ENCODE data around the gene LMAN2L.

LMAN2L gene

DNA sequence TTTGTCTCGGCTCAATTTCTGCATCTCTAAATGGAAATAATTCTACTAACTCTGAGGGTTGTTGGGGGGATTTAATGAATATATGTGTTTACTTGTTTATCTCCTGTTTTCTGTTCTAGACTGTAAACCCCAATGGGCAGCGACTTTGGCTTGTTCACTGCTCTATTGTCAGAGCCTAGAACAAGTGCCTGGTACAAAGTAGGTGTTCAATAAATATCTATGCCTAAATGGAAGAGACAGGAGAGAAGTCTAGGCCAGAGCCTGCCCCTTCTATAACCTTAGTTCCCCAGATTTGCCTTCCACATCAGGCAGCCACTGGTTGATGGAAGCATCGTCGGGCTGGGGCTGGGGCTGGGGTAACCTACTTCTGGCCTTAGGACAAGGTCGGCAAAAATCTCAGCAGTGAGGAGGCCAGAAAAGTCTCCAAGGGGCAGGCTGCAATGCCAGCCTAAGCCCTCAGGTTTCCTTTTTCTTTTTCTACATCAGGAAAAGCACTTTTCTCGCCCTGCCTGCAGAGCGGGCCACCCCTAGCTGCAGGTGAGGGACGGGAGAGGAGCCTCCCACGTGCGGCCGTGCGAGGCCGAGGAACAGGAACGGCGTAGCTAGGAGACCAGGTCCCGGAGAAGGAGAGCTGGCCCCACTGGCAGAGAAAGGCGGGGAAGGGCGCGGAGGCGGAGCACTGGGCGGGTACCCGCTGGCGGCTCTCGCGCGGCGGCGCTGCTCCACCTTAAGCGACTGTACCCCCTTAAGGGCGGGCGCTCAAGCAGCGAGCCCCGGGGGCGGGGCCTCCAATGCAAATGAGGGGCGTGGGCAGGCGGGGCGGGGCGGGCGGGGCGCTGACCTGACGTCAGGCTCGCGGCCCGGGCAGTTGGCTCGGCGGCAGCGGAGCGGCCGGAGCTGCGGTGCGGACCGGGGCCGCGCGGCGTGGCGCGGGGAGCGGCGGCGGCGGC is 20.4 kb upstream of the LMAN2L start, which contains the start of gene CNNM4:
CNNM4 (plus strand) TSS at position 867 of the 950 bp plus-strand sequence. CDS start 98 bp downstream, outside the sequence.
- peak; percentile 85 for DNase-seq

DNA sequence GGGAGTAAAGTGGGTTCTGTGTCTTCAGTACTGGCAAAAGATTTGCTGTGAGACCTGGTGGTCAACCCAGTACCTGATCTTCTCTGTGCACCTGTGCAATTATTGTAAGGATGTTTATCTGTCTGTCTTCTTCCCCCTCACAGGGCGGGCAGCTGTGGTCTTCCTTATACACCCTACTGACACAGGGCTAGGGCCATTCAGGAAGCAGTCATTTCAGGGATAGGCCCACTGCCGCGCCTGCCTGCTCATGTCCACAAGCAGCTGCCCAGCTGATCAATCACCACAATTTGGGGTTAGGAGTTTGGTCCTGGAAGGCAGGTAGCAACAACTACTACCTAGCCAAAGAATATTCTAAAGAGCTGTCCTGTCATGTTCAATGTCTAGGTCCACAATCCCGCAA is 19.7 kb upstream of the LMAN2L start:
- DNase-seq = no peak

DNA sequence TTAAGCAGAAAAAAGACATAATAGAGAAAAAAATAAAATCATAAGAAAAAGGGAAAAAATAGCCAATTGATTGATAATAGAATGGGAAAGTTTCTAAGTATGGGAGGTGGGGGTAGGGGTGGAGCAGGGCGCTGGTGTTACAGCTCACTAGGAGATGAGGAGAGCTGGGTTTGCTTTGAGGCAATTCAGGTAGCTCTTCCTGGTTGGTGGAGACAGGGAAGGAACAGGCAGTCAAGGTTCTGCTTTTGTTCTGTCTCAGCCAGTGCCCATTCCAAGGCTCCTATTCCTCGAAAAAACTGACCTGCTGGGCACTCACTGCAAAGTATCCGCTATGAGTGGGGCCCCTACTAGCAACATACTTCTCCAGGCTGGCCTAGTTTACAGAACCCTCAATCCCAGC is 19.1 kb upstream of the LMAN2L start:
- DNase-seq = no peak

DNA sequence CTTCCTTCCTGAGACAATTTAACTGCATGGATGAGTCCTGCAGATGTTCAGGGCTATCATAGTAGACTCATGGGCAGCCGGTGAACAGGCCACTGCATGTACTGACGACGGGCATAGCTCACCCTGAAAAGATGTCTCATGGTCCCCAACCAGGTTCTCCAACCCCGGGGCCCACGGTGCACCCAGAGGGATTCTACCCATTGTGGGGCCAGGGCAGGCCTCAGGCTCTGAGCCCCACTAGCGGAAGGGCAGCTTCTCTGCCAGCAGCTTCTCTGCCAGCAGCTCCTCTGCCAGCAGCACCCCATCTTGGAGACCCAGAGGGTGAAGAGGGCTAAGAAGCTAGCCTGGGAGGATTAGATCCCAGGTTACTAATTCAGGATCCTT is 17.6 kb upstream of the LMAN2L start:
- no peak for DNase-seq

DNA sequence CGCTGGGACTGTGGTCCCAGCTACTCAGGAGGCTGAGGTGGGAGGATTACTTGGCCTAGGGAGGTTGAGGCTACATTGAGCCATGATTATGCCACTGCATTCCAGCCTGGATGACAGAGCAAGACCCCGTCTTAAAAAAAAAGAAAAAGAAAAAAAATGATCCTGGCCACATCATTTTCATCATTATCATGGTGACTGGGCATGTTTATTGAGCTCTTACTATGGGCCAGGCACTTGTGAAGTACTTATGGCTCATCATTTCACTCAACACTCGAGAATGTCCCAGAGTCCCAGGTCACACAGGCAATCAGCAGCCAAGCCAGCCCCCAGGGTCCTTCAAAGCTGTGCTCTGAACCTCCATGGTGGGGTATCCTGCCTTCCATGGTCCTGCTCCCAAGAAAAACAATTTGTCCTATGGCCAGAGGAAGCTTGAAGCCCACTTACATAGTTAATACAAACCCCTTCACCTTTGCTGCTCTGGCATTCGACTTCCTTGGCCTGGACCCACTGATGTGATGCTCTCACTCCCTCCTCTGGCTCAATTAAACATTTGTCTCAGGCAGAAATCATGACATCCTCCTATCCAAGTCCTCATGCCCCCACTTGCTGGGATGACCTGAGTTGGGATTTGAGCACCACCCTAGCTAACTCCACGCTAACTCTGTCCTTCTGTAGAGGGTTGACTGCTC is 17.1 kb upstream of the LMAN2L start:
- no peak for DNase-seq

DNA sequence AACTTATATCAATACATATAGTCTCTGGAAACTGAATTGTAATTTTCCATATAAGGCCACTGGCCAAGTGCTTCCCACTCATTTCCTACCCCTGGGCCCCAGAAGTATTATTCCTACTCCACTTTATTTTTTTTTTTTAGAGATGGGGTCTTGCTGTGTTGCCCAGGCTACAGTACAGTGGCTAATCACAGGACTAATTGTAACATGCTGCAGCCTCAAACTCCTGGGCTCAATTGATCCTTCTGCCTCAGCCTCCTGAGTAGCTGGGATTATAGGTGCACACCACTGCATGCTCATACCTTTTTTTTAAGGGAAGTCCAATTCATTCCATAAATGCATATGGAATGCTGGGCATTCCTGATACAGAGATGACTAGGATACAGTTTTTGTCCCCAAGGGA is 14.5 kb upstream of the LMAN2L start:
- DNase-seq = no peak

DNA sequence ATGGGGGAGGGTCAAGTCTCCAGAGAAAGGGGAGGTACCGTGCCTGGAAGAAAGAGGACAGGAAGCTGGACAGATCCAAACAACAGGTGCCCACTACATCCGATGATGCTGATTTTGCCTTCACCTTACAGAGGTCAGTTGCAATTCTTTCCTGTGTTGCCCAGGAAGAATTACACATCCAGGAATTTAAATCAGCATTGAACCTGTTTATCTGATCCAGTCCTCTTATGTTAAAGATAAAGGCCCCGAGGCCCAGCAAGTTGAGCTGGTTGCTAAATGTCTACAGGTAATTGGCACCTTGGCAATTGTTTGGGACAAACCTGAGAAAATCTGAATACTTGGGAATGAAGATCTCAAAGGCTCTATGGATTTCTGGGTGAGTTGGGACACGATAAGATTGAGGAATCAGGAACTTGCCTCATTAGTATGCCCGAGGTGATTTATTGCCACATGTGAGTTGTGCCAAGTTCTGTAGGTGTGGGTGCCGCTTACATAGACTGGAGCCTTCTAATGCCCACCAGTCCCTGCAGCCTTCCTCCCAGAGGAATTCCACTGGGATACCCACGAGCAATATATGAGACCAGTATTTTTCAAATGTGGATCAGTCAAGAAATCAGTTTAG is 13.9 kb upstream of the LMAN2L start:
- no peak for DNase-seq

DNA sequence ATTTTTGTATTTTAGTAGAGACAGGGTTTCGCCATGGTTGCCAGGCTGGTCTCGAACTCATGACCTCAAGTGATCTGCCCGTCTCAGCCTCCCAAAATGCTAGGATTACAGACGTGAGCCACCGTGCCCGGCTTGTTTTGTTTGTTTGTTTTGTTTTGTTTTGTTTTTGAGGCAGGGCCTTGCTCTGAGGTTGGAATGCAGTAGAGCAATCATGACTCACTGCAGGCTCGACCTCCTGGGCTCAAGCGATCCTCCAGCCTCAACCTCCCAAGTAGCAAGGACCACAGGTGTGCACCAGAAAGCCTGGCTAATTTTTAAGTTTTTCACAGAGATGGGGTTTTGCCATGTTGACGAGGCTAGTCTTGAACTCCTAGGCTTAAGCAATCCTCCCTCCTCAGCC is 11.9 kb upstream of the LMAN2L start:
- DNase-seq = no peak

DNA sequence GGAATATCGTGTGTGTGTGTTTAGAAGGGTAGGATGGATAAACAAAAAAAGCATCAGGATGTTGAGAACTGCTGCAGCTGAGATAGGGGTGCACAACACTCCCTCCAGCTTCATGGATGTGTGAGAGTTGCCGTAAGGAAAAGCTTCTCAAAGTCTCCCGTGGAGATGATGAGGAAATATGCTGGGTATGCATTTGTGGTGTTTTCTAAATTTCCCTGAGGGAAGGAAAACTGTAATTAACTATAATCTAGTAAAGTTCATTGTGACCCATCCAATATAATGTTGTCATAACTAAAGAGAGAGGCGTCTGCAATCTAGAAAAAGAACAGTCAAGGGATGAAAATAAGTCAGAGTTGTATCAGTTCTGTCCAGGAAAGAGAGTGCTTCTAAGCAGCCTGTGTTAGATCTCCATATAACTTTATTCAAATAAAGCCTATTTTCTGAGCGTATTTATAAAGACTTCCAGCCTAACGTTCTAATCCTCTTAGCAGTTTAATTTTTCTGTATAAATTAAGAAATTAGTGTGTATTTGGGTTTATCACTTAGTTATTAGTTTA is 7.3 kb upstream of the LMAN2L start:
- DNase-seq = no peak

DNA sequence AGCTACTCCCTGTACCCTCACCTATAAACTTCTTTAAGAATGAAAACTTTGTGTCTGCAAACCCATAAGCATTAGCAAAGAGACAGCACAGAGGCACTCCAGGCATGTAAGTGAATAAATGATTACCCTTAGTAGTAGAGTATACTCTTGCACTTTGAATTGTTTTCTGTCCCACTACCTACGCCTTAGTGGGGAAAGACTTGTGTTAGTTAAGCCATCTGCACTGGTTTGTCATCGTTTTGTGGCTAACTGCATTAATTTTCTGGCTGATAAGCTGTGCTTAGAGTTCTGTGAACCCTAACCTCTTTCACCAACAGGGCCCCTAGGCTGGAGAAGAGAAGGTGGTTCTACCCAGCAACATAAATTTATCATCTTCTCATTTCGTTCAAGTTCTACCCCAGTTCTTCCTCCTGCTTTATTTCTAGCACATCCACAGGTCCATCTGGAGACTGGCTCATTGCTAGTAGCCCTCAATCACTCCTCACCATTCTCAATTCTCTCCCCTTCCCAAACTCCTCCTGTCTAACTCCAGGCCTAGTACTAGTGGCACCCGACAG is 710 bp downstream of the LMAN2L start:
- DNase-seq = no peak

DNA sequence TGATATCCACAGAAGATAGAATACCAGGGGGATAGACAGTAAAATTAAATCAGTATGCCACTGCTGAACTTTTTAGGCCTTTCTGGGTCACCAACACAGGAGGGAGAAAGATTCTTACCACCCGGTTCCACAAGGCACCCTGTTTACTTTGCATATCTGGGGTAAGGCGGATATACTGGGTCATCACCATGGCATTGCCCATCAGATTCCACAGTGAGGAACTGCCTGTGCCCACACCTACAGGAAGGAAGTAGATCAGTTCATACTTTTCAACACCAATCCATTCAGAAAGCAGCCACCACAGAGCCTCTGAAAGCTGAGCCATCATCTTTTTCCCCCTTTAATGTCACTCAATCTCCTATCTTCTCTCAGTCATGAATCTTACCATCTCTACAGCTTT is 2.0 kb downstream of the LMAN2L start:
- no peak for DNase-seq

DNA sequence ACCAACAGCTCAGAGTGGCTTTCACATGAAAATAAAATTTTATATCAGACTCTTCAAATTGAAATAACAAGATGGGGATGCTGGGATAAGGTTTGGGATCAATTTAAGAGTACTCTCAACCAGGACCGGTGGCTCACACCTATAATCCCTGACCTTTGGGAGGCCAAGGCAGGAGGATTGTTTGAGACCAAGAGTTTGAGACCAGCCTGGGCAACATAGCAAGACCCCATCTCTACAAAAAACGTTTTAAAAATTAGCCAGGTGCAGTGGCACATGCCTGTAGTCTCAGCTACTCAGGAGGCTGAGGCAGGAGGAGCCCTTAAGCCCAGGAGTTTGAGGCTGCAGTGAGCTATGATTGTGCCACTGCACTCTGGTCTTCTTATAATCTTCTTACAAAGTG is 2.6 kb downstream of the LMAN2L start:
- DNase-seq = no peak

DNA sequence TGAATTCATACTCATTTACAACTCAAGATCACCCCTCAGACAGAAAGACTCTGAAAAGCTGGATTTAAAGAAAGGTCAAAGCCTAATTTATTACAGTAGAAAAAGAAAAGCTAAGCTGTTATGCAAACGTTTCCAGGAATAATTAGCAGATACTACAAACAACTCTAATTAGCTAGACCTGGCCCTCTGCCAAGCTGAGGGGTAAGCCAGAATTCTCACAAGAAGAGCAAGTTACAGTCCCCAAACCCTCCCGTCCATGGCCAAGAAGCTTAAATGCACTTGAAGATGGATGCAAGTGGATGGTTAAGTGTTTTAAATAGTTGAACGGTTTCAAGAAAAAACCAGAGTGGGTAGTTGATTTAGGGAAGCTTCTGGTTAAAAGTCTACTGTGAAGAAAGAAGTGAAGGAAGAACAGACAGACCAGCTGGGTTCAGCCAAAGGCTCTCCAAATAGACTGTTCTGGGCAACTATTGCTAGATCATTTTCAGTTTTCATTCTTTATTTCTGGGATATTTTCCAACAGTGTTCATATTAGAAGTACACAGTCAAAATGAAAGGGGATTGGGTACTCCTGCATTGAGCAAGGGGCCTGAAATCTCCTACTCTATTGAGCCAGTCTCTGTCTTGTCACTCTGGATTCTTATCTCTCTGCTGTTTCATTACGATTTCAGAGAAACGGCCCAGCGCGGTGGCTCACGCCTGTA is 4.8 kb downstream of the LMAN2L start:
- no peak for DNase-seq

DNA sequence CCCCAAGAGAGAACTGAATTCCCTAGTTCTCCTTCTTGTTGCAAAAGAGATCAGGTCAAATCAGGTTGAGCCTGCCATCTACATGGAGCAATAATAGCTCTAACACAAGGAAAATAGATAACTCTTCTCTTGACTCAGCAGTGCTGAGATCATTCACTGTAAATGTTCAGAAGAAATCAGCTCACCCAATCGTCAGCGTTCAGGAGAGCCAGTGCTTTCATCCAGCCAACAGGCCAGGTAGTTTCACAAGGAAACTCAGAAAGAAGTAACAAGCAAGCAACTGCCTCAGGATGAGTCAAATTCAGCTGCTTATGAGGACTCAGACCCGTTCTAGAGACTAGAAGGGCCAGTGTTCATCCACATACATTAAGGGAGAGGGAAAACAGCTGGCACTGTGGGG is 5.9 kb downstream of the LMAN2L start:
- no peak for DNase-seq

DNA sequence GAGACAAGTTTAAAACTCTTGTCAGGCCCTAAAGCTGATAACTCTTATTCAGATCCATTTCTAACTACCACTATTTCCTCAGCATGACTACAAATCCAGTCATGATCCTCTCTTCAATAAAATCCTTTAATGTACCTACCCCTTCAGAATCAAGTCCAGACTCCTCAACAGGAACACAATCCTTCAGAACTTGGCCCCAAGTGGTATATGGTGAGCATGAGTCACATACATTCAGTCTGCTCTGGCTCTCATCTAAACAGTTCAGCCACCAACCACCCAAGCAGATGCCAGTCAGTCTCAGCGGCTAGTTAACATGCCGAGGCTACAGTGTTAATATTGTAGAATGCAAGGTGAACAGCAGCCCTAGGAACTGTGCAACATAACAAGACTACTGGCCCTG is 9.7 kb downstream of the LMAN2L start:
- DNase-seq = no peak

DNA sequence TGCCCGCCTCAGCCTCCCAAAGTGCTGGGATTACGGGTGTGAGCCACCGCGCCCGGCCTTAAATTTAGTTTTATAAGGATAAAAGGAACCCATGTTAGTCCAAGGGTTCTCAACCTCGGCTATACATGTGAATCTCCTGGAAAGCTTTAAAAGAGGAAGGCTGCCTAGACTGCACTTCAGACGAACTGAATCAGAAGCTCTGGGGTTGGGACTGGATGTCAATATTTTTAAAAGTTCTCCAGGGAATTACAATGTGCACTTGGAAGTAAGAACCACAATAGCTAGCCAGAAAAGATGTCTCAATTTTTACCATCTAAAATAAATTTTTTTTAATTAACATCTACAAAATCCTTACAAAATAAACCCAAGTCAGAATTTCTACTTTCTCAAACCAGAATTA is 10.1 kb downstream of the LMAN2L start:
- no peak for DNase-seq

DNA sequence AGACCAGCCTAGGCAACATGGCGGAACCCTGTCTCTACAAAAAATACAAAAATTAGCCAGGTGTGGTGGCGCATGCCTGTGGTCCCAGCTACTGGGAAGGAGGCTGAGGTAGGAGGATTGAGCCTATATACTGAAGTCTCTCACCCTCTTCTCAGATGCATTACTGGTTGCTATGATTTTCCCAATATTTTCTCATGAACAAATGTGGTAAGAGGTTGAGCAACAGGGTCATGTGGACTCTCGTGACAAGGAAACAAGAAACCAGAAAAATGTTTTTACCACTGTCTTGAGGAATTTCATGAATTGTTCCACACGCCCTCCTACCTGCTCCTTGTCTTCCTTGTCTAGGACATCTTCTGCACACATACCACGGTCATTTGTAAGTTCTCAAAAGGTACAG is 12.4 kb downstream of the LMAN2L start:
- no peak for DNase-seq

DNA sequence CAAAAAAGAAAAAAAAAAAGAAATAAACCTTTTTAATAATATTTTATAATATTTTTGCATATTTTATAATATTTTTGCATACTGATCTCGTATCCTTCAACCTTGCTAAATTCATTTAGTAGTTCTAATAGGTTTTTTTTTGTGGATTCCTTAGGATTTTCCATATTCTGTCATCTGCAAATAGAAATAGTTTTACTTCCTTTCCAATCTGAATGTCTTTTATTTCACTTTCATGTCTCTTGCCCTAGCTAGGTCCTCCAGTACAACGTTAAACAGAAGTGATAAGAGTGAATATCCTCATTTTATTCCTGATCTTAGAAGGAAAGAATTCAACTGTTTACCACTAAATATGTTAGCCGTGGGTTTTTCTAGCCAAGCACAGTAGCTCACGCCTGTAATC is 13.7 kb downstream of the LMAN2L start:
- no peak for DNase-seq

DNA sequence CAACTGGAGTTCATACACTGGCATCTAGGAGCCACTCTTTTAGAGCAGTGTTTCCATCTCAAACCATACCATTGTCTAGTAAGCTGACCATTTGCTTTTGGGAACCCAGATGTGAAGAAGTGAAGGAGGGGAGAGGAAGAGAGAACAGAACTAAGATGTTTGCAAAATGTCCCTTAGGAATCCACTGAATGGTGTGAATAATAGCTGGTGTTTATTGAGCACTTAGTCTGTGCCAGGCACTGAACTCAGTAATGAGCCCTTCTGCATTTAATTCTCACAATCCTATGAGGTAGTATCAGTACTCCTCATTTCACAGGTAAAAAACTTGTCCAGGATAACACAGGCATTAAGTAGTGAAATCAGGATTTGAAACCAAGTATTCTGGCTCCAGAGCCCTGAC is 23.5 kb downstream of the LMAN2L start:
- DNase-seq = no peak

DNA sequence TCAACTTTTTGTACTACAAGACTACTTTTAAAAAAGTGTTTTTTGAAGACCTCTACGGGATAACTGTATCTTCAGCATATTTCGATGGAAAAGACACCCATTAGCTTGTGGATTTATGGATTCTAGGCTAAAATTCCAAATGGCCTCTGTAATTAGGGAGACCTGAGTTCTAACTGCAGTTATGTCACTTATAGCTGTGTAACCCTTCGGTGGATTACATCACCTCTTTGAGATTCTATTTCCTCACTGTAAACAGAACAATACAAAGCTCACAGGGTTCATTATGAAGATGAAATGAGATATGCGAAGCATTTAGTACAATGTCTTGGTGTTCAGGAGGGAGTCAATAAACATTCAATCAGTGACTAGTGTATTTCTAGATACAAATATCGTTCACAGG is 24.2 kb downstream of the LMAN2L start:
- DNase-seq = peak; percentile 35

DNA sequence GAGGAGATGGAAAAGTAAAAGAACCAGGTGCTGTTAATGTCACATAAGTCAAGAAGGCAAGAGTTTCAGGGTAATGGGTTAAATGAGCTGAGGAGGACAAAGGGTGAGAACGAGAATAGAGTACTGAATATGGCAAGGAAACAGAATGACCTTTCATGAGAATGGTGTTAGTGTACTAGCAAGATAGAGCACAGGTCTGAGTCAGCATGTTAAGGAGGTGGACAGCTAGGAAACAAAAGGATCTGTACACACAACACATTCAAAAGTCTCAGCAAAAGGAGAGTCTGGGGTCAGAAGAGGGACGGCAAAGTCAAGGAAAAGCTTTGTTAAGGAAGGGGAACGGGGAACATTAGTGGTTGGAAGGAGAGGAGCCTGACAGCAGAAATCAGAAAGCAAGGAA is 28.9 kb downstream of the LMAN2L start:
- no peak for DNase-seq

DNA sequence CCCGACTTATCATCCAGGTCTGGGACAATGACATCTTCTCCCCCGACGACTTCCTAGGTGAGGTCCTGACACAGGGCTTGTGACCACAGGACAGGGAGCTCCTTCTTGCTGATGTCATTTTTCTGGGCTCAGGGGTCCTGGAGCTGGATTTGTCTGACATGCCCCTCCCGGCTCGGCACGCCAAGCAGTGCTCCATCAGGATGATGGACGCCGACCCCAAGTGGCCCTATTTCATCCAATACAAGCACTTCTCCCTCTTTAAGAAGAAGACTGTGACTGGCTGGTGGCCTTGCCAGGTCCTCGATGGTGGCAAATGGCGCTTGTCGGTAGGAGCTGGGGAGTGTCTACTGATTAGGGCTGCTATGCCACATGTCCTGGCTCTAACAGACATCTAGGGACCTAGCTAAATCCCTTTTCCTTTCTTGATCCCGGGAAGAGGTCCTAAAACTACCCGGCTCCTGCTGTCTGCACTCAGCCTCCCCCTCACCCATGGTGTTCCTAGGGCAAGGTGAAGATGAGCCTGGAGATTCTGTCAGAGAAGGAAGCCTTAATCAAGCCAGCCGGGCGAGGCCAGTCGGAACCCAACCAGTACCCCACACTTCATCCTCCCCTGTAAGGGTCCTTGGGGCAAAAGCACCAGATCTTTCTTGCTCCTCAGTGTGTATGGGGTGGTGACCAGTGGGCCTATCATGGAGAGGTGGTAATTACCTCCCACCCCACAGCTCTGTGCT is 36.7 kb downstream of the LMAN2L start:
- DNase-seq = no peak

Data from NCI-H2029 (cell line).